Stomach smooth muscle (tissue), 2 donors: ENCODE data around the gene MKRN2OS.
"Not testable (repeated sequence)": the region's sequence is repeated elsewhere in the genome, so short reads cannot be mapped to it uniquely, and the experiment has no call there.

Source experiments
- H3K27ac ChIP-seq: one replicate; pipeline ENCODE4 v1.7.0; 2013; ENCODE audit warnings: mild to moderate bottlenecking, low read length, inconsistent platforms
- H3K27me3 ChIP-seq, 2 donors: one replicate each; pipeline ENCODE4 v1.7.0; 2013; ENCODE audit warnings: low read length in 2 of 2; ENCODE audit not compliant: insufficient read depth in 2 of 2, control insufficient read depth in 1 of 2
- H3K36me3 ChIP-seq, 2 donors: one replicate each; pipeline ENCODE4 v1.7.0; 2013; ENCODE audit warnings: low read length in 2 of 2; ENCODE audit not compliant: control insufficient read depth in 2 of 2, insufficient read depth in 2 of 2
- H3K4me1 ChIP-seq: one replicate; pipeline ENCODE4 v1.7.0; 2013; ENCODE audit warnings: low read length; ENCODE audit not compliant: control insufficient read depth, insufficient read depth
- H3K4me3 ChIP-seq, 2 donors: one replicate each; pipeline ENCODE4 v1.7.0; 2013; ENCODE audit warnings: low read length in 2 of 2
- H3K9ac ChIP-seq, 2 donors: one replicate each; pipeline ENCODE4 v1.7.0; 2013; ENCODE audit warnings: low read length in 2 of 2, mild to moderate bottlenecking in 1 of 2
- H3K9me3 ChIP-seq, 2 donors: one replicate each; pipeline ENCODE4 v1.7.0; 2013; ENCODE audit warnings: low read length in 2 of 2; ENCODE audit not compliant: control insufficient read depth in 2 of 2
- donor health status: healthy.
- donor health status: Pancreatic carcinoma.

The MKRN2OS gene

DNA sequence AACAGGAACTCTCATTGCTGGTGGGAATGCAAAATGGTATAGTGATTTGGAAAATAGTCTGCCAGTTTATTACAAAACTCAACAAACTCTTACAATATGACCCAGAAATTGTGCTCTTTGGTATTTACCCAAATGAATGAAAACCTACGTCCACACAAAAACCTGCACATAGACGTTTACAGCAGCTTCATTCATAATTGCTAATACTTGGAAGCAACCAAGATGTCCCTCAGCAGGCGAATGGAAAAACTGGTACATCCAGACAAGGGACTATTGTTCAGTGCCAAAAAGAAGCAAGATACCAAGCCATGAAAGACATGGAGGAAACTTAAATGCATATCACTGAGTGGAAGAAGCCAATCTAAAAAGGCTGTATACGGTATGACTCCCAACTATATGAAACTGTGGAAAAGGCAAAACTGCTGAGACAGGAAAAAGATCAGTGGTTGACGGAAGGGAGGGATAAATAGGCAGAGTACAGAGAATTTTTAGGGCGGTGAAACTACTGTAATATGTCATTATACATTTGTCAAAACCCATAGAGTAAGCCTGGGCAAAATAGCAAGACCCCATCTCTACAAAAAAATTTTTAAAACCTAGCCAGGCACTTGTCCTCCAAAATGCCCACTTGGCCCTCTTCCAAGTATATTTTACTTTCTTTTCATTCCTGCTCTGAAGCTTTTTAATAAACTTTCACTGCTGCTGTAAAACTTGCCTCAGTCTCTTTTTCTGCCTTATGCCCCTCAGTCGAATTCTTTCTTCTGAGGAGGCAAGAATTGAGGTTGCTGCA, 4.9 kb upstream of the MKRN2OS start:
- peaks cover 0 to 11% of the 10 kb centered on the region in 2 donors for H3K27me3 ChIP-seq
- no peak overlapping the region for H3K9ac ChIP-seq
- no peaks in the 10 kb centered on the region for H3K36me3 ChIP-seq
- no peak overlapping the region for H3K27ac ChIP-seq
- no peak overlapping the region for H3K4me3 ChIP-seq
- H3K9me3 ChIP-seq: no peaks in the 10 kb centered on the region
- peaks cover 6% of the 10 kb centered on the region for H3K4me1 ChIP-seq

GRCh38 chr3:12544652-12545472, 437 bp downstream of the MKRN2OS start:
- Histone ChIP-seq H3K36me3 (peaks cover 0 to 5% of the 10 kb centered on the region in 2 donors), H3K4me1 (no peaks in the 10 kb centered on the region), H3K9ac (no peak overlapping the region), H3K27me3 (no peaks in the 10 kb centered on the region), H3K9me3 (no peaks in the 10 kb centered on the region), H3K4me3 (no peak overlapping the region), H3K27ac (no peak overlapping the region)

DNA sequence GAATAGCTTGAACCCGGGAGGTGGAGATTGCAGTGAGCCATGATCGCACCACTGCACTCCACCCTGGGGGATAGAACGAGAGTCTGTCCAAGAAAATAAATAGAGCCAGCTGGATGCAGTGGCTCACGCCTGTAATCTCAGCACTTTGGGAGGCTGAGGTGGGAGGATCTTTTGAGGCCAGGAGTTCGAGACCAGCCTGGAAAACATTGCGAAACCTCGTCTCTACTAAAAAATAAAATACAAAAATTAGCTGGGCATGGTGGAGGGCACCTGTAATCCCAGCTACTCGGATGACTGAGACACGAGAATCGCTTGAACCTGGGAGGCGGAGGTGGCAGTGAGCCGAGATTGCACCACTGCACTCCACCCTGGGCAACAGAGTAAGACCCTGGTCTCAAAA, 1.8 kb downstream of the MKRN2OS start:
- H3K9ac ChIP-seq, H3K4me3 ChIP-seq, H3K36me3 ChIP-seq, H3K27ac ChIP-seq, H3K4me1 ChIP-seq, H3K27me3 ChIP-seq, H3K9me3 ChIP-seq: not testable (repeated sequence)

DNA sequence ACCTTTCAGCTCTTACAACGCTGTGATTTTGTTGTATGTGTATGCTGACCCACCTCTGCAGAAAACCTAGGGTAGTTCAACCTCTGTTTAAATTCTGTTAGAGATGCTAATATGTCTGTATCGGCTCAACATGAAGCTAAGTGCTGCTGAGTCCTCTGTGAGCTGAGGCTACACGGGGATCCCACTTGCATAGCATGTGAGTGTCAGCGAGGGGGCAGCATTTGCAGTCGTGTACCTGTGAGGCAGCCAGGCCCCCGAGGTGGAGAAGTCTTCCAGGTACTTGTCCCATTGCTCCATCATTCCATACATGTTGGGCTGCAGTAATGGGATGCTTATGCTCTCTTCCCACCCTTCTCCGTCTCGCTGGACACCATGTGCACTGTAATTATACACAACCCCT, 3.7 kb downstream of the MKRN2OS start:
- Histone ChIP-seq H3K4me3 (no peak overlapping the region), H3K4me1 (no peaks in the 10 kb centered on the region), H3K27me3 (no peaks in the 10 kb centered on the region), H3K27ac (no peak overlapping the region), H3K9me3 (no peaks in the 10 kb centered on the region), H3K9ac (no peak overlapping the region), H3K36me3 (peaks cover 0 to 5% of the 10 kb centered on the region in 2 donors)

DNA sequence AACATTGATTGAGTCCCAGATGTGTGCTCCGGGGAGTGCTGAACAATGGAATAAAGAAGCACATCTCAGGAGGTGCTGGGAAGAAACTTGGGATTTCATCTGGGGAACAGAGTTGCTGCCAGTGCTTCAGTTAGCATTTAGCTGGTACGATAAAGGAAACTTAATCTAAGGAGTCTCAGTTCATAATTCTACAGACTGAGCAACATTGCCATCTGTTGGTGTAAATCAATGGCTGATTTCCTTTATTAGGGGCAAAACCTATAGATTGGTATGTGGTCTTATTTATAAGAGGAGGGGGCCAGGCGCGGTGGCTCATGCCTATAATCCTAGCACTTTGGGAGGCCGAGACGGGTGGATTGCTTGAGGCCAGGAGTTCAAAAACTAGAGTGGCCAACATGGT, 8.9 kb downstream of the MKRN2OS start:
- Histone ChIP-seq H3K27me3 (no peaks in the 10 kb centered on the region), H3K4me3 (no peak overlapping the region), H3K4me1 (no peaks in the 10 kb centered on the region), H3K36me3 (peaks cover 14 to 26% of the 10 kb centered on the region in 2 donors), H3K27ac (no peak overlapping the region), H3K9me3 (no peaks in the 10 kb centered on the region), H3K9ac (no peak overlapping the region)

GRCh38 chr3:12532182-12532581, 13.1 kb downstream of the MKRN2OS start:
- no peak overlapping the region for H3K9ac ChIP-seq
- H3K27ac ChIP-seq: no peak overlapping the region
- no peaks in the 10 kb centered on the region for H3K27me3 ChIP-seq
- H3K4me3 ChIP-seq: no peak overlapping the region
- H3K9me3 ChIP-seq: no peaks in the 10 kb centered on the region
- peaks cover 30 to 35% of the 10 kb centered on the region in 2 donors for H3K36me3 ChIP-seq
- no peaks in the 10 kb centered on the region for H3K4me1 ChIP-seq

DNA sequence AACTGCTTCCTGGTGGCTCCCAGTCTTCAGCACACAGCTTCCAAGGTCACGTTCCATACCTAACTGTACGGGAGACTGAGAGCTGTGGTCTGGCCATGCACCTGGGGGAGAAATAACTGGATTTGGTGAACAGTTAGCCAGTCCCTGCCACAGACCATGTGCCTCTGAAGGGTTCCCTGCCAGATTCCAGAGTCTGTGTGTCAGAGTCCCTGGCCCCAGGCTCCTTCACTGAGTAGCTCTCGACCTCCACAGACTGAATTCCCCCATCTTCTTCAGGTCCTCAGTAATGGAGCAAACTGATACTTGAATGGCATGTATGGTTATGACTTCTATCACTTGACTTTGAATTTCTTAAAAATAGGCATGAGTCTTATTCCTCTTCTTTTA, 17.5 kb downstream of the MKRN2OS start:
- no peaks in the 10 kb centered on the region for H3K27me3 ChIP-seq
- no peak overlapping the region for H3K9ac ChIP-seq
- H3K9me3 ChIP-seq: no peaks in the 10 kb centered on the region
- no peak overlapping the region for H3K27ac ChIP-seq
- no peaks in the 10 kb centered on the region for H3K4me1 ChIP-seq
- no peak overlapping the region for H3K4me3 ChIP-seq
- H3K36me3 ChIP-seq: peaks cover 40% of the 10 kb centered on the region in 2 donors

DNA sequence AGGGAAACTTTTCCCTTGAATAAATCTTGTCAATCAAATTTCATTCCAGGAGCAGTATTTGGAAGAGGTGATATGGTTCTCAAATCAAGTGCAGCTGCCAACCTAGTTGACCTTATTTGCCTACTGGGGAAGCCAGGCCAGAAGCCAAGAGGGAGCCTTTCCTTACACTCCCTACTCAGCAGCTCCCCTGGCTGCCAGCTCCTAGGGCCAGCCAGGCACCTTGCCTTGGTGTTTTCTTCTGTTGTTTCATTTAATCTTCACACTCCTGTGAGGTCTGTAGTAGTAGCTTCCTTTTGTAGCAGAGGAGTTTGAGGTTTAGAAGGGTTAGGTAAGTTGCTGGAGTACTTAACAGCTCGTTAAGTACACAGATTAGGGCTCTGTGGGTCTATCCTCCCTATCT, 22.6 kb downstream of the MKRN2OS start:
- Histone ChIP-seq H3K27ac (no peak overlapping the region), H3K4me3 (no peak overlapping the region), H3K9ac (no peak overlapping the region), H3K4me1 (no peaks in the 10 kb centered on the region), H3K9me3 (no peaks in the 10 kb centered on the region), H3K27me3 (no peaks in the 10 kb centered on the region), H3K36me3 (peaks cover 26 to 30% of the 10 kb centered on the region in 2 donors)

GRCh38 chr3:12521010-12521409, 24.3 kb downstream of the MKRN2OS start:
- H3K27ac ChIP-seq: no peak overlapping the region
- H3K4me1 ChIP-seq: no peaks in the 10 kb centered on the region
- no peaks in the 10 kb centered on the region for H3K9me3 ChIP-seq
- no peaks in the 10 kb centered on the region for H3K27me3 ChIP-seq
- peaks cover 18 to 23% of the 10 kb centered on the region in 2 donors for H3K36me3 ChIP-seq
- no peak overlapping the region for H3K4me3 ChIP-seq
- H3K9ac ChIP-seq: no peak overlapping the region

DNA sequence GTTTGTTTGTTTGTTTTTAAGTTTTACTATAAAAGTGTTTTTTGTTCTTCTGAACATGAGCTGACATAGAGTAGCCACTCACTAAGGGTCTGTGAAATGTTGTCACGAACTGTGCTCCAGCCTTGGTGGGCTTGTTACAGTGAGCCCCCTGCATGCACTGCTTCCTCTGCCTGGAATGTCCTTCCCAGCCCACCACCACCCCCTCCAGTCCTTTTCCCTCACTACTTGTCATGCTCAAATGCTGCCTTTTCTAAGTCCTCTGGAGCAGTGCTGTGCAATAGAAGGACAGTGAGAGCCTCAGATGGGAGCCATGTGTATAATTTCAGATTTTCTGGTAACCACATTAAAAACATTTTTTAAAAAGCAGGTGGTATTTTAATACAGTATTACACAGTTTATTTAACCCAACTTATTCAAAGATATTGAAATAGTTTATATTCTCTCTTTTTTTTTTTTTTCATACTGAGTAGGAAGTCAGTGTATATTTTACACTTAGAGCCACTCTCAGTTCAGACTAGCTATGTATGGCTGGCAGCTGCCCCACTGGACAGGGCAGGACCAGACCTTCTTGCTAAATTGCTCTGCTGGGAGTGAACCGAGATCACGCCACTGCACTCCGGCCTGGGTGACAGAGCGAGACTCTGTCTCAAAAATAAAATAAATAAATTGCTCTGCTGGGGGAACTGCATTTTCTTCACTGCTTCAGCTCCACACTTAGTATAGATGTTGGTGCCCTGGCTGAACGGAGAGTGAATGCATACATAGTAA, 26.9 kb downstream of the MKRN2OS start:
- Histone ChIP-seq H3K4me1 (no peaks in the 10 kb centered on the region), H3K9me3 (no peaks in the 10 kb centered on the region), H3K9ac (no peak overlapping the region), H3K36me3 (peaks cover 13 to 25% of the 10 kb centered on the region in 2 donors), H3K4me3 (no peak overlapping the region), H3K27me3 (no peaks in the 10 kb centered on the region), H3K27ac (no peak overlapping the region)
